Activated CD4-positive, CD25-positive, alpha-beta regulatory T cell treated with anti-CD3 and anti-CD28 coated beads, Interleukin-2, amount 50 U/mL, for 24 hours (primary cell): Measurements from ENCODE around the gene AP4S1.
"Not testable (repeated sequence)": the region's sequence is repeated elsewhere in the genome, so short reads cannot be mapped to it uniquely, and the experiment has no call there.

ENCODE experiments used
- ATAC-seq, 2 donors: fragments of 150-1000 bp; cut with Tn5 transposase; one replicate each; pipeline ENCODE4 v1.10.0; 2021; ENCODE audit warnings: mild to moderate bottlenecking in 1 of 2, moderate library complexity in 1 of 2

Gene AP4S1, protein sequence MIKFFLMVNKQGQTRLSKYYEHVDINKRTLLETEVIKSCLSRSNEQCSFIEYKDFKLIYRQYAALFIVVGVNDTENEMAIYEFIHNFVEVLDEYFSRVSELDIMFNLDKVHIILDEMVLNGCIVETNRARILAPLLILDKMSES

GRCh38 chr14:31025367-31026076 lies at the start of gene AP4S1:
Gene AP4S1, plus strand, starts transcription at chr14:31025649. Its CDS starts 40,548 bp downstream, at chr14:31066197.
- peak; percentile 11 to 12 for ATAC-seq

GRCh38 chr14:30977752-30978151 lies 47.7 kb upstream of the AP4S1 start:
- no peak for ATAC-seq

- peak; percentile 77 to 81 for ATAC-seq
Observed at GRCh38 chr14:30980106-30980704, 45.2 kb upstream of the AP4S1 start.

GRCh38 chr14:30980980-30981379 lies 44.5 kb upstream of the AP4S1 start:
- ATAC-seq: no peak

DNA sequence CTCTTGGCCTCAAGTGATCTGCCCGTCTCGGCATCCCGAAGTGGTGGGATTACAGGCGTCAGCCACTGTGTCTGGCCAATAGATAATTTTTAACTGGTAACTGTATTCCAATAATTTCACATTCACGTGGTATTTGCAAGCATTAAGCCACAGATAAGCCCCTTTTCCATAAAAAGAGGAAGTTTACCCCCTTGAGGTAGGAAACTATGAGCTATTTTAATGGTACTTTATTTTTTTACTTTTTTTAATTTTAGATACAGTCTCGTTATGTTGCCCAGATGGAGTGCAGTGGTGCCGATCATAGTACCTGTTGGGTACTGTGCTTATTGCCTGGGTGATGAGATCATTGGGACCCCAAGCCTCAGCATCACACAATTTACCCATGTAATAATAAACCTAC lies 42.9 kb upstream of the AP4S1 start:
- no peak for ATAC-seq

- no peak for ATAC-seq
Observed at GRCh38 chr14:30983858-30984257, 41.6 kb upstream of the AP4S1 start.

- no peak for ATAC-seq
Observed at GRCh38 chr14:30985796-30986195, 39.7 kb upstream of the AP4S1 start.

GRCh38 chr14:30988509-30988908 lies 36.9 kb upstream of the AP4S1 start:
- ATAC-seq: no peak

GRCh38 chr14:30990770-30991169 lies 34.7 kb upstream of the AP4S1 start:
- ATAC-seq: no peak

DNA sequence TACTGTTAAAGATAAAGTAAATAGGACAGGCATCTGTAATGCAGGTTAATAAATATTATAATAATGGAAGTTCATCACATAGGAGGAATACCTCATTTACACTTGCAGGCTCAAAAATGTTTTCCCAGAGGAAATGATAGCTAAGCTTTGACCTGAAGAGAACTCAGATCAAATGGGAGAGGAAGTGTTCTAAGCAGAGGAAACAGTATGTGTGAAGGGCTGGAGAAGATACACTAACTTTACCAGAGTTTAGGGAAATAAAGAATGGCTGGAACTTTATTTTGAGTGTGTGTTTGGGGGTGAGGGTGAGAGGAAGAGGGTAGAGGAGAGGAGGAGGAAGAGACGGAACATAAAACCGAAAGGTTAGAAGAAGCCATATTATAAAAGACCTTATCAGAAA lies 34.0 kb upstream of the AP4S1 start:
- ATAC-seq: no peak

DNA sequence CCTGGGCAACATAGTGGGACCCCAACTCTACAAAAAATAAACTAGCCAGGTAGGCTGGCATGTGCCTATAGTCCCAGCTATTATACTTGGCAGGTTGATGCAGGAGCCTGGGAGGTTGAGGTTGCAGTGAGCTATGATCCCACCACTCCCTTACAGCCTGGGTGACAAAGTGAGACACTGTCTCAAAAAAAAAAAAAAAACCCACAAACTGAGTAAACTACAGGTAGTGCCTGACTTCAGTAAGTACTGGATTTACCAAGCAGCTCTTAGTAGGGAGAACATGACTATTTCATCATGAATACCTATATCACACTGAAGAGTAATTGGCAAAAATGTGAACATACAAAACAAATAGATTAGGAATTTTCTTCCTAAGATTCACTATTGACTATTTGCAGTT lies 32.4 kb upstream of the AP4S1 start:
- peak; percentile 52 to 61 for ATAC-seq

- peak; percentile 77 to 82 for ATAC-seq
Observed at GRCh38 chr14:30994681-30995620, 30.5 kb upstream of the AP4S1 start.

- ATAC-seq: no peak
Observed at GRCh38 chr14:30995689-30996088, 29.8 kb upstream of the AP4S1 start.

DNA sequence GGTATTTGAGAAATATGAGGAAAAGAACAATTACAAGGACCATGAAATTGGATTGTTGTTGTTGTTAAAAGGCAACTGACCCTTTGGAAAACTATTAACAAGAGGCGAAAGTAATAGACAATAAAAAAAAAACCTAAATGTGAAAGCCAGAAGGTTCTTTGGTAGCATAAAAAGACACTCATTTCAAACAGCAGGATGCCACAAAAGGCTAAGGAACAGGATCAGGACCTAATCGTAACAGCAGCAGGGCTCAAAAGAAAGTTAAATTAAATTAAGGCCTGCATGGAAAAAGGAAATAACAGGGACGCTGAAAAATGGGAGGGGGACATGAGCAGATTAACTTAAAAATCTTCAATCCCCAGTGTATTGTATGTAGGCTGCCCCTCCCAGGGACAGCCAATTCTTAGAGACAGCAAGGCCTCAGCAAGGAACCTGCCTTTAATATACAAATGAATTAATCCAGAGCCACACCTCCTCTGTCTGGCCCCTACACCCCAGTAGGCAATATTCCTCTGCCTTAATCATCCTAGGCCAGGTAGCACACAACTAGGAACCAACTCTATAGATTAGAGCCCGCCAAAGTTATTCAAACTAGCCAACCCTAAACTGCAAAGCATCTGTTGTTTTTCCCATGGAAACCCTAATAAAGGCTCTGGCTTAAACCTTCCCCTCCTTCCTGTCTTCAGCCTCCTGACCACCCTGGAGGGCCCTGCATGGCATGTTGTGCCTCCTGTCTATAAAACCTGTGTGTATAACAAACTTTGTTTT lies 28.4 kb upstream of the AP4S1 start:
- ATAC-seq: no peak

DNA sequence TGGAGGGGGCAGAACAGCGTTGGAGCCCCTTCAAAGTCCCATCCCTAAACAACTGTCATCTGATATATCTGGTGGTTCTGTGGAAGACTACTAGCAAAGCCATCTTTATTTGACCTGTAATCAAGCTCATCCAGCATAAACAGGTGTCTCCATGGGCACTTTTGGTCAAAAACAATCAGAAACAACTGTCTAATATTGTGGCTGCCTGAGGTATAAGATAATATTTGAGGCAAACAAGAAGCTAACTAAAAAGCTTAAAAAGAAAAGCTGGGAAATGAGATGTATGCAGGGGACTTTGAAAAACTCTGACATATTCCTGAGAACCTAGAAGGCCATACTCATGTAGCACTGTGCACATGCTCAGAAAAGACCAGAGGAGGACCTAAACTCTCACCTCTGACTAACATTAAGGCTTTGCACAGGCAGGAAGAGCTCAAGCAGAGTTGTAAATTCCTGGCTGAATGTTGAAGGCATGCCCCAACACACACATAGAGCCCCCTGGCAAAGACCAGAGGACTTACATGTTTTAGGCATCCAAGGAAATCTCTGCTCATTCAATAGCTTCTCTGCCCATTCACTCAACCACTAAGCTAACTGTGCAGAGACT lies 27.2 kb upstream of the AP4S1 start:
- ATAC-seq: no peak

GRCh38 chr14:30999038-30999773 lies 26.2 kb upstream of the AP4S1 start:
- ATAC-seq: no peak

DNA sequence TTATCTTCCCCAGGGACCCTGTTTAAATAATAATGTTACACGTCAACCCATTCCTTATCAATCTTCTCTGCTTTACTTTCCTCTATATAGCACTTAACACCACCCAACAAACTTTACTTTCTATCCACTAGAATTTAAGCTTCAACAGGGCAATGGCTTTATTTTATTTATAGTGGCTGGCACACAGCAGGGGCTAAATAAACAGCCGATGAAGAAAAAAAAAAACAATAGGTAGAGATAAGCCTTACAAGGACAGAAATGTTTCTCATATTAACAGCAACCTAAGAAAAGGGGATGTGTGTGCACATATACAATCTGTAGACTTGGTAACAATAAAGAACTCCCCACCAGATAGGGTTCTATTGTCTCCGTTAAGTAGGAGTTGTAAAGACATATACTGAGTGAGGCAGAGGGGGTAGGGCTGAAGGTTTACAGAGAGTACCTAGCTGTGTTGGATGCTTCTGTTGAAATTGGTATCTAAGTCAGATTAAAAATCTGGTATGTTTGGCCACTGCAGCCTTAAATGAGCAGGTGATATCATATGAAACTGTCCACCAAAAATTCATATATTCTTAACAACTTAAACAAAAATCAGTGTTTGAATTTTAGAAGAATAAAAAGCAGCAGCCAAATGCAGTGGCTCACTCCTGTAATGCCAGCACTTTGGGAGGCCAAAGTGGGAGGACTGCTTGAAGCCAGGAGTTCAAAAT lies 24.7 kb upstream of the AP4S1 start:
- ATAC-seq: no peak

DNA sequence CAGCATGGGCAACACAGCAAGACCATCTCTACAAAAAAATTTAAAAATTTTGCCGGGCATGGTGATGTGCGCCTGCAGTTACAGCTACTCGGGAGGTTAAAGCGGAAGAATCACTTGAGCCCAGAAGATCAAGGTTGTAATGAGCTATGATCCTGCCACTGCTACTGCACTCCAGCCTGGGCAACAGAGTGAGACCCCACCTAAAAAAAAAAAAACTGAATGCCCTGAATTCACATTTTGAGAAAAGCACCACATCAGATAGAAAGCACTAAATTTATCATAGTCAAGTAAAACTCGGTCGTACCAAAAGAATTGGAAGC lies 24.1 kb upstream of the AP4S1 start:
- no peak for ATAC-seq

DNA sequence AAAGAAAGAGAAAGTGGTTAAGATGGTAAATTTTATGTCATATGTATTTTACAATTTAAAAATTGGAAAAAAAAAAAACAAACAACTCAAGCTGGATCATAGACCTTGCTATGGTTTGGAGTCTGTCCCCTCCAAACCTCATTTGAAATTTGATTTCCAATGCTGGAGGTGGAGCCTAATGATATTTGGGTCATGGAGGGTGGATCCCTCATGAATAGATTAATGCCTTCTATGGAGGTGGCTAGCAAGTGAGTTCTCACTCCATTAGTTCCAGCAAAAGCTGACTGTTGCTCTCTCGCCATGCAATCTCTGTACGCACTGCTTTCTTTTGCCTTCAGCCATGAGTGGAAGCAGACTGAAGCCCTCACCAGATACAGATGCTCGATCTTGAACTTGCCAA lies 22.2 kb upstream of the AP4S1 start:
- ATAC-seq: no peak

DNA sequence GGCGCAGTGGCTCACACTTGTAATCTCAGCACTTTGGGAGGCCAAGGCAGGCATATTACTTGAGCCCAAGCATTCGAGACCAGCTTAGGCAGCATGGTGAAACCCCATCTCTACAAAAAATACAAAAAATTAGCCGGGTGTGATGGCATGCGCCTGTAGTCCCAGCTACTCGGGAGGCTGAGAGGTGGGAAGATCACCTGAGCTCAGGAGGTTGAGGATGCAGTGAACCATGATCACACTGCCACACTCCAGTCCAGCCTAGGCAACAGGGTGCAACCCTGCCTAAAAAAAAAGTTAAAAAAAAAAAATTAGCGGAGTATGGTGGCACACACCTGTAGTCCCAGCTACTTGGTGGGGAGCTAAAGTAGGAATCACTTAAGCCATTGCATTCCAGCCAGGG lies 21.4 kb upstream of the AP4S1 start:
- ATAC-seq: not testable (repeated sequence)

DNA sequence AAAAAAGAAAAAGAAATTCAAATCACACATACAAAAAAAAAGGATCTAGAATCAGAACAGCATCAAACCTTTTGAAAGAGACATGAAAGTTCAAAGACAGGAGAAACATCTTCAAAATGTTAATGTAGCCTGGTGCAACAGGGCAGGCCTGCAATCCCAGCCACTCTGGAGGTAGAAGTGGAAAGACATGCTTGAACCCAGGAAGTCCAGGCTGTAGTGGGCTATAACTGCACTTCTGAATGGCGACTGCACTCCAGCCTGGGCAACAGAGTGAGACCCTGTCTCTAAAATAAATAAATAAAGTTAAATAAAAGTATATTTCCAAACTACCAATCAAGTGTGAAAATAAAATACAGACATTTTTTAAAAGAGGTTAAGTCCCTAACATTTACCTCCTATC lies 18.7 kb upstream of the AP4S1 start:
- ATAC-seq: no peak
